Ishikawa (cell line): ENCODE results near the gene ICOS.

Experiments used
- CEBPB ChIP-seq: IDR thresholded peaks from 2 replicates; pipeline ENCODE4 v1.6.1; 2012
- CREB1 ChIP-seq: IDR thresholded peaks from 2 replicates; pipeline ENCODE4 v1.6.1; 2012; ENCODE audit warnings: low read depth
- EGR1 ChIP-seq: IDR thresholded peaks from 2 replicates; pipeline ENCODE4 v1.6.1; 2012
- EP300 ChIP-seq: IDR thresholded peaks from 2 replicates; pipeline ENCODE4 v1.6.1; 2012; ENCODE audit warnings: borderline replicate concordance
- FOXM1 ChIP-seq: IDR thresholded peaks from 2 replicates; pipeline ENCODE4 v1.6.1; 2012; ENCODE audit warnings: low read depth, borderline replicate concordance
- RAD21 ChIP-seq: IDR thresholded peaks from 2 replicates; pipeline ENCODE4 v1.6.1; 2012; ENCODE audit warnings: low read depth
- TAF1 ChIP-seq: IDR thresholded peaks from 2 replicates; pipeline ENCODE4 v1.6.1; 2012; ENCODE audit warnings: low read depth, mild to moderate bottlenecking
- TEAD4 ChIP-seq: IDR thresholded peaks from 2 replicates; pipeline ENCODE4 v1.6.1; 2012
- YY1 ChIP-seq: IDR thresholded peaks from 2 replicates; pipeline ENCODE4 v1.6.1; 2012; ENCODE audit warnings: low read depth
- TF ChIP-seq, protein P1 (sequence below): IDR thresholded peaks from 2 replicates; pipeline ENCODE4 v1.6.1; 2012
- TF ChIP-seq, protein P2 (sequence below): IDR thresholded peaks from 2 replicates; pipeline ENCODE4 v1.6.1; 2012; ENCODE audit warnings: low read depth, mild to moderate bottlenecking

DNA sequence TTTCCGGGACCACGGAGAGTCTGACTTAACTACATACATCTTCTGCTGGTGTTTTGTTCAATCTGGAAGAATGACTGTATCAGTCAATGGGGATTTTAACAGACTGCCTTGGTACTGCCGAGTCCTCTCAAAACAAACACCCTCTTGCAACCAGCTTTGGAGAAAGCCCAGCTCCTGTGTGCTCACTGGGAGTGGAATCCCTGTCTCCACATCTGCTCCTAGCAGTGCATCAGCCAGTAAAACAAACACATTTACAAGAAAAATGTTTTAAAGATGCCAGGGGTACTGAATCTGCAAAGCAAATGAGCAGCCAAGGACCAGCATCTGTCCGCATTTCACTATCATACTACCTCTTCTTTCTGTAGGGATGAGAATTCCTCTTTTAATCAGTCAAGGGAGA is 23.1 kb downstream of the ICOS start:
- TF ChIP-seq RAD21 (no peak), EP300 (no peak), FOXM1 (no peak), YY1 (no peak), TAF1 (no peak), CEBPB (no peak), CREB1 (no peak), TEAD4 (no peak), EGR1 (no peak)
- TF ChIP-seq, protein P1, sequence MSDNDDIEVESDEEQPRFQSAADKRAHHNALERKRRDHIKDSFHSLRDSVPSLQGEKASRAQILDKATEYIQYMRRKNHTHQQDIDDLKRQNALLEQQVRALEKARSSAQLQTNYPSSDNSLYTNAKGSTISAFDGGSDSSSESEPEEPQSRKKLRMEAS = no peak
- TF ChIP-seq, protein P2, sequence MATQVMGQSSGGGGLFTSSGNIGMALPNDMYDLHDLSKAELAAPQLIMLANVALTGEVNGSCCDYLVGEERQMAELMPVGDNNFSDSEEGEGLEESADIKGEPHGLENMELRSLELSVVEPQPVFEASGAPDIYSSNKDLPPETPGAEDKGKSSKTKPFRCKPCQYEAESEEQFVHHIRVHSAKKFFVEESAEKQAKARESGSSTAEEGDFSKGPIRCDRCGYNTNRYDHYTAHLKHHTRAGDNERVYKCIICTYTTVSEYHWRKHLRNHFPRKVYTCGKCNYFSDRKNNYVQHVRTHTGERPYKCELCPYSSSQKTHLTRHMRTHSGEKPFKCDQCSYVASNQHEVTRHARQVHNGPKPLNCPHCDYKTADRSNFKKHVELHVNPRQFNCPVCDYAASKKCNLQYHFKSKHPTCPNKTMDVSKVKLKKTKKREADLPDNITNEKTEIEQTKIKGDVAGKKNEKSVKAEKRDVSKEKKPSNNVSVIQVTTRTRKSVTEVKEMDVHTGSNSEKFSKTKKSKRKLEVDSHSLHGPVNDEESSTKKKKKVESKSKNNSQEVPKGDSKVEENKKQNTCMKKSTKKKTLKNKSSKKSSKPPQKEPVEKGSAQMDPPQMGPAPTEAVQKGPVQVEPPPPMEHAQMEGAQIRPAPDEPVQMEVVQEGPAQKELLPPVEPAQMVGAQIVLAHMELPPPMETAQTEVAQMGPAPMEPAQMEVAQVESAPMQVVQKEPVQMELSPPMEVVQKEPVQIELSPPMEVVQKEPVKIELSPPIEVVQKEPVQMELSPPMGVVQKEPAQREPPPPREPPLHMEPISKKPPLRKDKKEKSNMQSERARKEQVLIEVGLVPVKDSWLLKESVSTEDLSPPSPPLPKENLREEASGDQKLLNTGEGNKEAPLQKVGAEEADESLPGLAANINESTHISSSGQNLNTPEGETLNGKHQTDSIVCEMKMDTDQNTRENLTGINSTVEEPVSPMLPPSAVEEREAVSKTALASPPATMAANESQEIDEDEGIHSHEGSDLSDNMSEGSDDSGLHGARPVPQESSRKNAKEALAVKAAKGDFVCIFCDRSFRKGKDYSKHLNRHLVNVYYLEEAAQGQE = no peak
